Measurements from ENCODE around the gene COX4I2. TPM values are rescaled to one million over a fixed set of nuclear protein-coding genes. Genes with fewer than 3 reads are reported as not detected.

The COX4I2 gene
- total RNA-seq, 2 experiments from 2014 or later, result not detected

GRCh38 chr20:31669876-31670275 is 32.2 kb downstream of the COX4I2 start:
- ChIA-PET POLR2A (interaction anchor here (2.2 kb wide), 1 partner anchor 15 kb away, joined by 8 read pairs; no protein-coding TSS in a partner anchor), CTCF (ENCODE audit: unreplicated experiment) (no interaction called here)
- no peak for TF ChIP-seq EZH2phosphoT487 (IDR thresholded peaks at IDR 0.05; ENCODE audit: borderline replicate concordance, low read depth, low read length)
- TF ChIP-seq, protein P1, sequence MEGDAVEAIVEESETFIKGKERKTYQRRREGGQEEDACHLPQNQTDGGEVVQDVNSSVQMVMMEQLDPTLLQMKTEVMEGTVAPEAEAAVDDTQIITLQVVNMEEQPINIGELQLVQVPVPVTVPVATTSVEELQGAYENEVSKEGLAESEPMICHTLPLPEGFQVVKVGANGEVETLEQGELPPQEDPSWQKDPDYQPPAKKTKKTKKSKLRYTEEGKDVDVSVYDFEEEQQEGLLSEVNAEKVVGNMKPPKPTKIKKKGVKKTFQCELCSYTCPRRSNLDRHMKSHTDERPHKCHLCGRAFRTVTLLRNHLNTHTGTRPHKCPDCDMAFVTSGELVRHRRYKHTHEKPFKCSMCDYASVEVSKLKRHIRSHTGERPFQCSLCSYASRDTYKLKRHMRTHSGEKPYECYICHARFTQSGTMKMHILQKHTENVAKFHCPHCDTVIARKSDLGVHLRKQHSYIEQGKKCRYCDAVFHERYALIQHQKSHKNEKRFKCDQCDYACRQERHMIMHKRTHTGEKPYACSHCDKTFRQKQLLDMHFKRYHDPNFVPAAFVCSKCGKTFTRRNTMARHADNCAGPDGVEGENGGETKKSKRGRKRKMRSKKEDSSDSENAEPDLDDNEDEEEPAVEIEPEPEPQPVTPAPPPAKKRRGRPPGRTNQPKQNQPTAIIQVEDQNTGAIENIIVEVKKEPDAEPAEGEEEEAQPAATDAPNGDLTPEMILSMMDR (conservative IDR thresholded peaks at IDR 0.05; ENCODE audit: low read length), result no peak
- no peak overlapping the region for H3K4me2 ChIP-seq (ENCODE audit: low read length)
- H3K27ac ChIP-seq (ENCODE audit: low read depth, low read length, poor library complexity, severe bottlenecking), result no peak overlapping the region
- H3K4me3 ChIP-seq (ENCODE audit: low read depth, low read length, poor library complexity, severe bottlenecking), result no peak overlapping the region
- H3K4me1 ChIP-seq (ENCODE audit: insufficient read depth, low read length, poor library complexity, severe bottlenecking), result peaks cover 52% of the 10 kb centered on the region
- no peak for DNase-seq (ENCODE audit: low spot score)
- no peaks in the 10 kb centered on the region for H3K9me2 ChIP-seq (ENCODE audit: insufficient read depth, low read length)
- H3K9me3 ChIP-seq (ENCODE audit: low read length), result no peaks in the 10 kb centered on the region
- intact Hi-C loops (cut with micrococcal nuclease; ENCODE audit: unreplicated experiment), result no loop called here
- no peaks in the 10 kb centered on the region for H3K79me2 ChIP-seq (ENCODE audit: insufficient read depth, low read depth, low read length)
- H2AFZ ChIP-seq (ENCODE audit: low read length), result no peak overlapping the region
- BruUV-seq (replicated peaks), result no TSS peak
- H4K20me1 ChIP-seq (ENCODE audit: insufficient read depth, low read length), result no peaks in the 10 kb centered on the region
- H3K36me3 ChIP-seq (ENCODE audit: insufficient read depth, low read length), result peaks cover 62% of the 10 kb centered on the region

DNA sequence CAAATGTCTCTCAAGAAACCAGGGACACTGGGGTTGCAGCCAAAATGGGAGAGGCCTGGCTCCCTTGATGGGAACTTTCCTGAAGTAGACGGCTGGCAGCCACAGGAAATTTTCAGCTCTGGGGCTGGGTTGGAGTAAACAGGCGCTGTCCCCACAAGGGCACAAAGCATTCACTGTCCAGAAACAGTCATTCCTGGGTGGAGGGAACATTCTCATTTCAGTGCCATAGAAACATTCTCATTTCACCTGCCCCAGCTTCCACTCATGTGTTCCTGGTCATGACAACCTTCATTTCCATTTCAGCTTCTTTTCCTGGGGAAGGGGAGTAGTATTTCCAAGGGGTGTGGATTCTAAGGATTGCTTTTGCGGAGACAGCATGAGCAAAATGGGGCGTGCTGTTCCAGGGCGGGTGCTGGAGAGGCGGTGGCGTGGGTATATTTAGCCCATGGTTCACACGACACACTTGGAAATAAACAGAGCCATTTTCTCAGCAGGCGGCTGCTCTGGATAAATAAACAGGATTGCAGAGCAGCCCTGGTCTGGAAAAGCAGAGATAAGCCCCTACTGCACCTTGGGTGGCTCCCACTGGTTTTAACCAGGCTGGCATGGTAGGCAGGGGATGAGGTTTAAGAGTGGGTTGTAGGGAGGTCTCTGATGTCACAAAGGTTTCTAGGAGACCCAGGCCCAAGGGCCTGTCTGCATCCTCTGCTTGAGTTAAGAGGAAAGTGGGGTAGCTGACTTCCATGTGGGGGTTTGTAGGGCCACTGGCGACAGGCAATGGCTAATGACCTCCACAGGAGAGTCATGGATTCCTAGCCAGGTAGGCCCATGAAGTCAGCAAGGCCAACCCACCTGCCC is 32.9 kb downstream of the COX4I2 start:
- H3K27ac ChIP-seq (ENCODE audit: low read depth, low read length, poor library complexity, severe bottlenecking), result no peak overlapping the region
- H3K4me2 ChIP-seq (ENCODE audit: low read length), result no peak overlapping the region
- H3K9me2 ChIP-seq (ENCODE audit: insufficient read depth, low read length), result no peaks in the 10 kb centered on the region
- peaks cover 55% of the 10 kb centered on the region for H3K36me3 ChIP-seq (ENCODE audit: insufficient read depth, low read length)
- no peak for DNase-seq (ENCODE audit: low spot score)
- intact Hi-C loops (cut with micrococcal nuclease; ENCODE audit: unreplicated experiment), result no loop called here
- BruUV-seq (replicated peaks), result no TSS peak
- H3K9me3 ChIP-seq (ENCODE audit: low read length), result no peaks in the 10 kb centered on the region
- CTCF ChIA-PET (ENCODE audit: unreplicated experiment), result no interaction called here
- peaks cover 3% of the 10 kb centered on the region; the same call in 1 of the 2 replicates for H3K79me2 ChIP-seq (ENCODE audit: insufficient read depth, low read depth, low read length)
- H2AFZ ChIP-seq (ENCODE audit: low read length), result no peak overlapping the region
- no peaks in the 10 kb centered on the region for H4K20me1 ChIP-seq (ENCODE audit: insufficient read depth, low read length)
- peaks cover 54% of the 10 kb centered on the region for H3K4me1 ChIP-seq (ENCODE audit: insufficient read depth, low read length, poor library complexity, severe bottlenecking)
- H3K4me3 ChIP-seq (ENCODE audit: low read depth, low read length, poor library complexity, severe bottlenecking), result no peak overlapping the region
- POLR2A ChIA-PET, result interaction anchor here (1.1 to 2.2 kb wide), 2 partner anchors 11 to 14 kb away, joined by 4 to 8 read pairs; no protein-coding TSS in a partner anchor
- TF ChIP-seq, protein P1 (conservative IDR thresholded peaks at IDR 0.05; ENCODE audit: low read length), result no peak
- no peak for TF ChIP-seq EZH2phosphoT487 (IDR thresholded peaks at IDR 0.05; ENCODE audit: borderline replicate concordance, low read depth, low read length)

GRCh38 chr20:31671324-31671723 is 33.6 kb downstream of the COX4I2 start:
- H3K27ac ChIP-seq (ENCODE audit: low read depth, low read length, poor library complexity, severe bottlenecking), result no peak overlapping the region
- no peak overlapping the region for H3K4me3 ChIP-seq (ENCODE audit: low read depth, low read length, poor library complexity, severe bottlenecking)
- intact Hi-C loops (cut with micrococcal nuclease; ENCODE audit: unreplicated experiment), result no loop called here
- BruUV-seq (replicated peaks), result no TSS peak
- no peaks in the 10 kb centered on the region for H3K9me3 ChIP-seq (ENCODE audit: low read length)
- no peaks in the 10 kb centered on the region for H3K9me2 ChIP-seq (ENCODE audit: insufficient read depth, low read length)
- no peaks in the 10 kb centered on the region for H4K20me1 ChIP-seq (ENCODE audit: insufficient read depth, low read length)
- H2AFZ ChIP-seq (ENCODE audit: low read length), result no peak overlapping the region
- no peak for TF ChIP-seq EZH2phosphoT487 (IDR thresholded peaks at IDR 0.05; ENCODE audit: borderline replicate concordance, low read depth, low read length)
- TF ChIP-seq, protein P1 (conservative IDR thresholded peaks at IDR 0.05; ENCODE audit: low read length), result no peak
- H3K4me2 ChIP-seq (ENCODE audit: low read length), result no peak overlapping the region
- no peak for DNase-seq (ENCODE audit: low spot score)
- ChIA-PET POLR2A (interaction anchor here (1.1 to 2.2 kb wide), 2 partner anchors 12 to 13 kb away, joined by 4 to 8 read pairs; no protein-coding TSS in a partner anchor), CTCF (ENCODE audit: unreplicated experiment) (no interaction called here)
- peaks cover 11% of the 10 kb centered on the region; the same call in 1 of the 2 replicates for H3K79me2 ChIP-seq (ENCODE audit: insufficient read depth, low read depth, low read length)
- H3K4me1 ChIP-seq (ENCODE audit: insufficient read depth, low read length, poor library complexity, severe bottlenecking), result peaks cover 60% of the 10 kb centered on the region
- H3K36me3 ChIP-seq (ENCODE audit: insufficient read depth, low read length), result peaks cover 51% of the 10 kb centered on the region

All from OCI-LY7 (cell line).